Sigmoid colon (tissue), 4 donors: Measurements from ENCODE around the gene CSAD.

Experiments
- EP300 ChIP-seq, 4 donors: sonication (generic); formaldehyde crosslinking; IDR thresholded peaks; one replicate each; pipeline ENCODE4 v1.6.1; 2017; ENCODE audit warnings: antibody characterized with exemption in 4 of 4
- POLR2A ChIP-seq, 2 donors: fragments of 450-650 bp; IDR thresholded peaks; one replicate each; pipeline ENCODE4 v1.6.1; 2016; ENCODE audit warnings: antibody characterized with exemption in 2 of 2, mild to moderate bottlenecking in 2 of 2, moderate library complexity in 2 of 2
- POLR2AphosphoS5 ChIP-seq, 4 donors: sonication (generic); formaldehyde crosslinking; IDR thresholded peaks; one replicate each; pipeline ENCODE4 v1.6.1; 2017; ENCODE audit warnings: antibody characterized with exemption in 4 of 4
- TF ChIP-seq, protein P1 (sequence below), 4 experiments: fragments of 450-650 bp in 3 of 4; fragments of 200-600 bp in 1 of 4; IDR thresholded peaks; one replicate each; pipeline ENCODE4 v1.5.1; 2016 to 2019; ENCODE audit warnings: antibody characterized with exemption in 4 of 4, mild to moderate bottlenecking in 3 of 4, moderate library complexity in 2 of 4

DNA sequence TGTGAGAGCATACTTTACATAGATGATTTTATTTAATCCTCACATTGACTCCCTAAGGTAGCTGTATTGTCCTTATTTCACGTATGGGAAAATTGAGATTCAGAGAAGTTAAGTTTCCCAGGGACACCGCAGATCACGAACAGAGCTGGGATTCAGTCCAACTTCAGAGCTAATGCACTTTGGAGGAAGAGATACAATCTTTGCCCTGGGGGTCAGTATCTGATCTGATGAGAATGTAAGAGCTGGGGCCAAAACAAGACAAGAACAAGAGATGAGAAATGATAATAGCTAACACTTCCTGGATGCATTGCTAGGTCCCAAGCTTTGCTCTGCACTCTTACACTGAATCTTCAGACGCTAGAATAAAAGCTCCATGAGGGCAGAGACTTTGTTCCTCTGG, 6.0 kb upstream of the CSAD start:
- TF ChIP-seq EP300 (IDR thresholded peaks at IDR 0.05) (no peak), POLR2A (IDR thresholded peaks at IDR 0.05) (no peak), POLR2AphosphoS5 (IDR thresholded peaks at IDR 0.05) (no peak)
- TF ChIP-seq, protein P1, sequence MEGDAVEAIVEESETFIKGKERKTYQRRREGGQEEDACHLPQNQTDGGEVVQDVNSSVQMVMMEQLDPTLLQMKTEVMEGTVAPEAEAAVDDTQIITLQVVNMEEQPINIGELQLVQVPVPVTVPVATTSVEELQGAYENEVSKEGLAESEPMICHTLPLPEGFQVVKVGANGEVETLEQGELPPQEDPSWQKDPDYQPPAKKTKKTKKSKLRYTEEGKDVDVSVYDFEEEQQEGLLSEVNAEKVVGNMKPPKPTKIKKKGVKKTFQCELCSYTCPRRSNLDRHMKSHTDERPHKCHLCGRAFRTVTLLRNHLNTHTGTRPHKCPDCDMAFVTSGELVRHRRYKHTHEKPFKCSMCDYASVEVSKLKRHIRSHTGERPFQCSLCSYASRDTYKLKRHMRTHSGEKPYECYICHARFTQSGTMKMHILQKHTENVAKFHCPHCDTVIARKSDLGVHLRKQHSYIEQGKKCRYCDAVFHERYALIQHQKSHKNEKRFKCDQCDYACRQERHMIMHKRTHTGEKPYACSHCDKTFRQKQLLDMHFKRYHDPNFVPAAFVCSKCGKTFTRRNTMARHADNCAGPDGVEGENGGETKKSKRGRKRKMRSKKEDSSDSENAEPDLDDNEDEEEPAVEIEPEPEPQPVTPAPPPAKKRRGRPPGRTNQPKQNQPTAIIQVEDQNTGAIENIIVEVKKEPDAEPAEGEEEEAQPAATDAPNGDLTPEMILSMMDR (IDR thresholded peaks at IDR 0.05) = no peak
